ENCODE measurements around the gene CRELD2.

Gene CRELD2

GRCh38 chr22:49948116-49948957, 29.9 kb downstream of the CRELD2 start:
- no peak for DNase-seq

DNA sequence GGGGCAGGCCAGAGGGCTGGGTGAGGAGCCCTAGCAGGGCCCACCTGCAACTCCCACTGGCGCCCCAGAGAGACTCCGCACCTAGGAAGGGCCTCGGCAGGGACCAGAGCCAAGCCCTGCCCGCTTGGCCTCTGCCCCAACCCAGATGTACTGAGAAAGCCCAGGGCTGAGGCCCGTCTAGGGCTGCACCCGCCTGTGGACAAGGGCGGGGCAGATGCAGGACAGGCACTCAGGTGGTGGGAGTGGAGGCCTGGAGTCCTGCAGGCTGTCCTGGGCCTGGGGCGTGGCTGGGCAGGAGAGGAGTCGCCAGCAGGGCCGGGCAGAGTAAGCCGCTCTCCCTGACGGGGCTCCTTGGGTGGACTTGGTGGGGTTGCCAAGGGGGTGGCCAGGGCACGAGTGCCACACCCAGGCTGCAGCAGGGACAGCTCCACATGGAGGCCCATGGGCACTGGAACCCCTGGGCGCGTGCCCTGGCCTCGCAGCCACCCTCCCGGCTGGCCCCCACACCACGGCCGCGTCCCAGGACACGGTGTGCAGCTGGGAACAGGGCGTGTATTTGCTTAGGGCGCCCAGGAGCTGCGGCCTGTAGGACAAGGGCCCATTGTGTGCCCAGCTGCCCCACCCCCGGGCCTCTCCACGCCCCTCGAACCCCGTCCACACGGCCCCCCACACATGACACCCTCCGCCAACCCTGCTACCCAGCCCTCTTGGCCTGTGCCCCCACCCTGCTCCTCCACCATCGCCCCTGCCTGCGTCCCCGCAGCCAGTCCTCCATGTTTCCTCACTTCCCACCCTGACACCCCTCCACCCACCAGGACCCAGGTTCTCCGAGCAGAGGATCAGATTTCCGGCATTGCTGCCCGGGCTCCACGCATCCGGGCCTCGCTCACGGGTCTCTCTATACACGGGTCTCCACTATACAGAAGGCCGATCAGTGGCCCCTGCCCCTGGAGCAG, 30.8 kb downstream of the CRELD2 start:
- no peak for DNase-seq

- DNase-seq = no peak
Measured at GRCh38 chr22:49949914-49950292, 31.5 kb downstream of the CRELD2 start.

GRCh38 chr22:49950396-49950994, 32.1 kb downstream of the CRELD2 start:
- no peak for DNase-seq

DNA sequence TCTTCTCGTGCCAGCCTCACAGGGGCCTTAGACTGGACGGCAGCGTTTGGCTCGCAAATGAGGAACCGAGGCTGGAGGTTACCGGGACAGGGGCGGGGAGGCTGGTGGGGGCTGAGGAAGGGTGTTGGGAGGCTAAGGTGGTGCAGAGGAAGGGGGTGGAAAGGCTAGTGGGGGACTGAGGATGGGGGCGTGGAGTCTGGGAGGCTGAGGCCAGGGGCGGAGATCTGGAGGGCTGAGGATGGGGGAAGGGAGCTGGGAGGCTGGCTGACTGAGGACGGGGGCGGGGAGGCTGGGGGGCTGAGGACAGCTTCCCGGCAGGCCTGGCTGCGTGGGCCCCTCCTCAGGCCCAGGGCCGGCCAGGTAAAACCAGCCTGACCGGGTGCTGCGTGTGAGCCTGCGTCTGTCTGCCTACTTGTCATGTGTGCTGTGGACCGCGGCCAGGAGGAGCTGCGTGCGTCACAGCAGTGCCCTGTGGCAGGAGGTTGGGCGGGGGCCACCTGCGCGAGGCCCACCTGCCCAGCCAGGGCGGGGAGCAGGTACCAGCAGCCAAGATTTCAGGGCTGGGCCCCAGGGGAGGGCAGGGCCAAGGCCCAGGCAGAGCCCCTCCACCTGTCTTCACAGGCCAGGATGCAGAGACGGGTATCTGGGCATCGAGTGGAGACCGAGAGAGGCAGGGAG, 32.7 kb downstream of the CRELD2 start:
- no peak for DNase-seq

DNA sequence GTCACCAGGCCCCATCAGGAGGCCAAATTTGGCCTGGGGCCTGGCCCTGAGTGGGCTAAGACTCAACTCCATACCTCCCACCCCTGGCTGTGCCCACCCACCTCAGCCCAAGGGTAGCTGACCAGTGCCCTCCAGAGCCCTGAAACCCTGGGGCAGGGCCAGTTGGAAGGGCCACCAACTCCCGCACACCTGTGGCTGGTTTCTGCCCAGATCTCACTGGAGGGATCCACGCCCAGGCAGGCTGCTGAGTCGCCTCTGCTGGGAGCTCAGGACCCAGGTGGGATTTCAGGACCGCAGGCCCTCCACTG, 33.2 kb downstream of the CRELD2 start:
- DNase-seq = no peak

DNA sequence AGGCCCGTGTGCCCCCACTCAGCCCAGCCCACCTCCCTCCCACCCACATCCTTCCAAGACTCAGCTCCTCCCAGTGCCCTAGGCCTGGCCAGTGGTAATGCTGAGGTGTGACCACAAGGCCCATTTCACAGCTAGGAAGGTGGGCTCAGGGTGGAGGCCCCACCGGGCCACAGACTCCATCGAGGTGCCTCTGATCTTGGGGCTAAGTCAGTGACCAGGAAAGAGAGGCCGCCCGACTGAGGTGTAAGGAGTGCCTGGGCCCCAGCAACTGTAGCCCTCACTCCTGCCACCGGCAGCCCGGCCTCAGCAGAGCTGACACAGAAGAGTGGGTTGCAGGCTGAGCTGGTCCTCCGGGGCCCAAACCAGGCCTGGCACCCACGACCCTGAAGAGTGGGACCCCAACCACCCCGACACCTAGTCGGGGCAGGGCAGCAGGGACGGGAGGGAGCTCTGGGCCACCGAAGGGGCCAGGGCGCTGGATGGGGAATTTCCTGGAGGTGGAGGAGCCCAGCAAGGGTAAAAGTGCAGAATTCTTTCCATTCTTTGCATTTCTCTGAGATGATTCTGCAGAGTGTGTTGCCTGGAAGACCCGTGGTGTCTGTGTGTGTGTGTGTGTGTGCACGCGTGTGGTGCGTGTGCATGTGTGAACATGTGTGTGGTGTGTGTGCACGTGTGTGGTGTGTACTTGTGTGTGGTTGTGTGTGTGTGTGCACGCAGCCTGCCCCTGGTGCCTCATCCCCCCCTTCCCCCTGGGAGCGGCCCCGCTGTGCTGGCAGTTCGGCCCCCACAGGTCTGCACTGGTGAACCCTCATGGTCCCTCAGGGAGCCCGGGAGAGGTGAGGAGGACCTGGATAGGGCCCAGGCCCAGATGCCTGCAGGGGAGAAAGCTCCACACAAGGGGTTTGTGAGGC, 33.8 kb downstream of the CRELD2 start:
- DNase-seq = no peak

DNA sequence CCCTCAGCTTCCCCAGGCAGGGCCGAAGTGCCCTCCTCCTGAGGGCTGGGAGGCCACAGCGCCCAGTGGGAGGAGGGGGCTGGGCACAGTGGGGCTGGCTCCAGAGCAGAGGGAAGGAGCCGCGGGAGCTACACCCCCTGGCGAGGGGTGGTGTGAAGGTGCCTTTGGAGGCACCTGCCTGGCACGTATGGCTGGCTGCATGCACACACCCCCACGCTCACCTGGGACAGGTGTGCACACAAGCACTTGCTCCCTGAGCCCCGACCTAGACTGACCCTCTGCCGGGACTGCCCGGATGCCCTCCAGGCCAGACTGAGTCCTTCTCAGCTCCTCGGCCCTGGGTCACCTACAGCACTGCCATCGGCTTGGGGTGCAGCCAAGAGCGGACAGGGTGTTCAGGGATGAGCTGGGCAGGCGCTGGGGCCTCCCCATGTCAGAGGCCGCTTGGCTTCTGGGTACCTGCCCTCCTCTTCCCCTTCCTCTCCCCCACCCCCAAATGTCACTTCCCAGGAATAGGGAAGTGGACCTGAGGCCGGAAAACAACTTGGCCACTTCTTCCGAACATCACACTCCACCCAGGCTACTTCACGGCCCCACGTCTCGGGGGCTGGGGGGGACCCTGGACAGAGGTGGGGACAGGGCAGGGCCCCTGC, 34.7 kb downstream of the CRELD2 start:
- DNase-seq = no peak

DNA sequence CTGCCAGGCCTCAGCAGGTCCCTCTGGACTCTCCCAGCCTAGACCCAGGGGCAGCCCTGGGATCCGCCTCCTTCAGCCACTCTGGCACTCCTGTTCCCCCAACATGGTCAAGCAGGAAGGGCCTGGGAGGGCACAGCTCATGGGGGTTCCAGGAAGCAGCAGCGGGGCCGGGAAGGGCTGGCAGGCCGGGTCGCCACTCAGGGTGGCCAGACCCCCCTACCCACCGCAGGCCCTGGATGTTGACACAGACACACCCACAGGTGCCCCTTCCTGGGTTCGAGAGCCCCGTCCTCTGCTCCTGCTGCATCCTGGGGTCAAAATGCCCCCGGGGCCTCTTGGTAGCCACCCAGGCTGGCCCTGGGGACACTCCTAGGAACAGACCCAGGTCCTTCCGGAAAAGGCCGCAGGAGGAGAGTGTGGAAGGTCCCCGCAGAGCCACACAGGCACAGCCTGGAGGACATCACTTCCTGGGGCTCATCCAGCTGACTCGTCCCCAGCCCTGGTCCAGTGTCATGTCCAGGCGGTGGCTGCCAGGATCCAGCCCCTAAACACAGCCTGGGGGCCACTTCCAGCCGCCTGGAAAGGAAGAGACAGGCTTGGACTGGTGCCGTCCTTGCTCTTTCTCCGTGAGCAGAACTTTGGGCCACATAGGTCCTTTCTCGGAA, 35.4 kb downstream of the CRELD2 start:
- DNase-seq = no peak

GRCh38 chr22:49954354-49954753, 35.9 kb downstream of the CRELD2 start:
- DNase-seq = no peak

- DNase-seq = no peak
Measured at GRCh38 chr22:49954991-49955580, 36.7 kb downstream of the CRELD2 start.

- DNase-seq = no peak
Measured at GRCh38 chr22:49955581-49956417, 37.4 kb downstream of the CRELD2 start.

- no peak for DNase-seq
Measured at GRCh38 chr22:49956418-49956770, 38.0 kb downstream of the CRELD2 start.

DNA sequence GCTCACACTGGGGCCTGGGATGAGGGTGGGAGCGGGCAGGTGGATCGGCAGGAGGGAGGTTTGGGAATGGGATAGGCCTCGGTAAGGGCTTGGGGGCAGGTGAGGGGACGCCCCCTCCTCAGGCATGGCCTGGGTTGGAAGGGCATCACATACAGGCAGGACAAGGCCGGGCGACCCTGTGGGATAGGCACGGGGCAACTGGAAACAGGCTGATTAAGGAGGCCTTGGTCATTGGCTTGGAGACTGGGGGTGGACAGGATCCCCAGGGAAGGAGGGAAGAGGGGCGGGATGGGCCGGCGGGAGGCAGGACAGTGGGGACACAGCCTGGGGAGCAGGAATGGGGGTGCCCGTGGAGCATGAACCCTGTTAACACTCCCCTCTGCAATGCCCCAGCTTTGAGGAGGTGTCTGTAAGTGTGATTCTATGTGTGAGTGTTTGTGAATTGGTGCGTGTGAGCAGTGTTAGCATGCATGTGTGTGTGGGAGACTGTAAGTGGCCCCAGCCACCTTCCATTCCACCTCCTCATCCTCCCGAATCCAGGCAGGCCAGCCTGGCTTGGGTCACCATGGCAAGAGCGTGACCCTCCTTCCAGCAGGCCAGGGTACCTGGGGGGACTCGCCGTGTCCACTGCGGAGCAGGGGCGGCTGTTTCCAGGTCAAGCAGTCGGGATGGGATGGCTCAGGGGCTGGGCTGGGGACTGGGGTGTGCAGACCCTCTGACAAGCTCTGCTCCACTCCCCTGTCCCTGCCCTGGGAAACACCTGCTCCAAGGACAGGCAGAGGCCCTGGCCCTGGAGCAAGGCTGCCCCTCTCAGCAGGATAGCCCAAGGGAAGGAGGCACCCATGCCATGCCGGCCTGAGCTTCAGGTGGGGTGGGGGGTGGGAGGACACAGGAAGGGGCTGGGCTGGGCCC, 38.7 kb downstream of the CRELD2 start:
- DNase-seq = no peak

- no peak for DNase-seq
Measured at GRCh38 chr22:49957826-49958365, 39.5 kb downstream of the CRELD2 start.

DNA sequence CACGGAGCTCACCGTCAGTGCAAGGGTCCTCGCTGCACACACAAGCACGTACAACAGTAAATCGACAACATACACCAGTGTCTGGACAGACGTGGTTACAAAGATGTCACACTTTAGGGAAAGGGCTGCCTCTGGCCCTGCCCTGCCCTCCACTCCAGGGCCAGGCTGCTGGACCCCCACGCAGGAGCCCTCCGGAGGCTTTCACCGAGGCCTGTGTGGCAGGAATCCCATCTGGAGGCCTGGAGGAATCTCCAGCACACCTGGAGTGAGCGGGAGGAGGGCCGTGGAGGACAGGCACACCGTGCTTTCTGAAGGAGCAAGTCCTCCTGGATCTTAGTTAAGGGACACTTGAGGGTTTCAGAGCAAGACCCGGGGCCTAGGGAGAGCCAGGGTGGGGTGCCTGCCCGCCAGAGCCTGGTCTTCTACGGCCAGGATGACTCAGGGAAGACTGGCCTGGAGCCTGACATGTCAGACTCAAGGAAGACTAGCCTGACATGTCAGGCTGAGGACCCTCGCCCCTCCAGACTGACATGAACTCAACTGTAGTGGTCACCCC, 40.0 kb downstream of the CRELD2 start:
- DNase-seq = no peak

DNA sequence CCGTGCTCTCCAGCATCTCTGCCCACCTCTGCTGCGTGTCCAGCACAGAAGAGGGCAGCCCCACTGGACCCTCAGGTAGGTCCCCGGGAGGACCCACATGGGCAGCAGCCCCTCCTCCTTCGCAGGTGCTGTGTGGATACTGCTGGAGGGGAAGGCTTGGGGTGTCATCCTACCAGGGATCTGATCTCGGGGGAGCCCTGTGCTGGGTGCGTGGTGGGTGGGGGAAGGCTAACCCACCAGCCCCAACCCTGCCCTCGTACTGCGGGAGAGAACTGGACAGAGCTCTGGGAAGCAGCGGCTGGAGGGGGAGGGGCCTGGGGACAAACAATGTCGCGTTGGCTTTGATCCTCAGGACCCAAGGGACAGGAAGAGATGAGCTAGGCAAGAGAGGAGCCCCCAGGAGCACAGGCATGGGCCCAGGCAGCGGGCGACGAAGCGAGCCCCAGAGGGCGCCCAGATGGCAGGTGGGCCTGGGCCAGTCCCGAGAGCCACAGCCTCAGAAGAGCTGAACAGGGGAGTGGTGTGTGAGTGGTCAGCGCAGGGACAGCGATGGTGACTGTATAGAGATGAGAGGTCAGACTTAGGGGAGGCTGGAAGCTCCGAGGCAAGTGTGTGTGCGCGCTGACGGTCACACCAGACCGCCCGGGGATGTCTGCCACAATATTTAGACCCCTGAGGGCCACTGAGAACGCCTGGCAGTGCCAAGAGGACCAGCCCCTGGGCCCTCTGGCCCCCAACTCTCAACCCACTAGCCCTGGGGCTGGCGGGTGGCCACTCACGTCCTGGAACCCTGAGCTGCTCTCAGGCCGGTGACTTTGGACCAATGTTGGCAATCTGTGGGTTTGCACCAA, 40.7 kb downstream of the CRELD2 start:
- DNase-seq = no peak
